PC-9 (cell line): ENCODE measurements around the gene EEF2K. TPM values are rescaled to one million over a fixed set of nuclear protein-coding genes. Genes with fewer than 3 reads are reported as not detected.
A peak's percentile ranks its signal among the peaks of the same experiment; 100 is the strongest.

Experiments
- BruUV-seq: library from RNA; stranded (reverse); fragments of 400-500 nt; replicated peaks from 2 replicates; lab custom pipeline; 2021; lab: Mats Ljungman, UMichigan
- CTCF ChIA-PET: fragments of 300-600 bp; sonication (Branson Sonifier 250); formaldehyde crosslinking; loops from one replicate; lab custom pipeline; 2022; ENCODE audit warnings: antibody characterized with exemption; lab: Charles Lee
- POLR2A ChIA-PET: fragments of 300-600 bp; sonication (Branson Sonifier 250); formaldehyde crosslinking; loops from one replicate; lab custom pipeline; 2022; ENCODE audit warnings: antibody characterized with exemption; ENCODE audit not compliant: unreplicated experiment; lab: Charles Lee
- DNase-seq, 2 experiments: peaks; one replicate each; pipeline versions ENCODE4 v3.0.0 to v3.0.0-alpha.2; 2015 to 2022; ENCODE audit warnings: mixed read lengths in 1 of 2
- H2AFZ ChIP-seq: fragments of 200-600 bp; sonication (generic); 2 replicates; pipeline ENCODE4 v1.8.1; 2017; ENCODE audit warnings: antibody characterized with exemption
- H3F3A ChIP-seq: fragments of 200-600 bp; sonication (generic); 2 replicates; pipeline ENCODE4 v1.8.1; 2017; ENCODE audit warnings: antibody characterized with exemption, mild to moderate bottlenecking, low read depth; ENCODE audit not compliant: insufficient read depth
- H3K27ac ChIP-seq: fragments of 200-600 bp; sonication (generic); 2 replicates; pipeline ENCODE4 v1.6.1; 2016; ENCODE audit warnings: mixed run types
- H3K27me3 ChIP-seq: fragments of 200-600 bp; sonication (generic); 2 replicates; pipeline ENCODE4 v1.6.1; 2016; ENCODE audit warnings: low read depth, mixed run types; ENCODE audit not compliant: insufficient read depth
- H3K36me3 ChIP-seq: fragments of 200-600 bp; sonication (generic); 2 replicates; pipeline ENCODE4 v1.6.1; 2016; ENCODE audit warnings: low read depth, mixed run types
- H3K4me1 ChIP-seq: fragments of 200-600 bp; sonication (generic); replicated peaks from 2 replicates; pipeline ENCODE4 v1.6.1; 2016; ENCODE audit warnings: mixed run types; ENCODE audit not compliant: insufficient read depth
- H3K4me2 ChIP-seq: fragments of 200-600 bp; sonication (generic); 2 replicates; pipeline ENCODE4 v1.6.1; 2017; ENCODE audit warnings: mixed run types
- H3K4me3 ChIP-seq: fragments of 200-600 bp; sonication (generic); 2 replicates; pipeline ENCODE4 v1.6.1; 2016; ENCODE audit warnings: mixed run types
- H3K79me2 ChIP-seq: fragments of 200-600 bp; sonication (generic); 2 replicates; pipeline ENCODE4 v1.6.1; 2017; ENCODE audit warnings: low read depth, mixed run types
- H3K9me2 ChIP-seq: fragments of 200-600 bp; sonication (generic); 2 replicates; pipeline ENCODE4 v1.8.1; 2017; ENCODE audit warnings: mild to moderate bottlenecking; ENCODE audit not compliant: insufficient read depth
- H3K9me3 ChIP-seq: fragments of 200-600 bp; sonication (generic); 2 replicates; pipeline ENCODE4 v1.8.1; 2016; ENCODE audit warnings: low read depth; ENCODE audit not compliant: insufficient read depth
- H4K20me1 ChIP-seq: fragments of 200-600 bp; sonication (generic); 2 replicates; pipeline ENCODE4 v1.8.1; 2017; ENCODE audit not compliant: insufficient read depth
- EZH2 ChIP-seq: fragments of 200-600 bp; sonication (generic); IDR thresholded peaks from 2 replicates; pipeline ENCODE4 v1.8.0; 2017; ENCODE audit warnings: antibody characterized with exemption, low read depth
- intact Hi-C: fragments of 100-400 bp; cut with micrococcal nuclease; formaldehyde crosslinking; loops from one replicate; pipeline ENCODE4 v1.10.0; 2022; ENCODE audit not compliant: unreplicated experiment
- total RNA-seq: library from RNA; stranded (reverse); gene quantifications from 2 replicates; pipeline ENCODE4 v1.2.3, GENCODE V29; 2021
- TF ChIP-seq, protein P1 (sequence below): fragments of 200-600 bp; sonication (generic); conservative IDR thresholded peaks from 2 replicates; pipeline ENCODE4 v1.6.1; 2017; ENCODE audit warnings: mixed run types, antibody characterized with exemption, mild to moderate bottlenecking, moderate library complexity

EEF2K gene
- total RNA-seq, 1 experiment from 2014 or later, result 29.8 TPM

GRCh38 chr16:22207715-22208360 lies 1.8 kb downstream of the EEF2K start:
- DNase-seq, result no peak
- peak overlapping the region; percentile 74; the same call in 1 of the 2 replicates for H3K4me3 ChIP-seq
- BruUV-seq, result TSS peak; percentile 21
- peaks cover 13% of the 10 kb centered on the region; the same call in 1 of the 2 replicates for H3F3A ChIP-seq
- CTCF ChIA-PET, result interaction anchor here (1.0 kb wide), 1 partner anchor 92 kb away, joined by 3 read pairs; no protein-coding TSS in a partner anchor
- no peaks in the 10 kb centered on the region for H3K9me3 ChIP-seq
- TF ChIP-seq, protein P1, sequence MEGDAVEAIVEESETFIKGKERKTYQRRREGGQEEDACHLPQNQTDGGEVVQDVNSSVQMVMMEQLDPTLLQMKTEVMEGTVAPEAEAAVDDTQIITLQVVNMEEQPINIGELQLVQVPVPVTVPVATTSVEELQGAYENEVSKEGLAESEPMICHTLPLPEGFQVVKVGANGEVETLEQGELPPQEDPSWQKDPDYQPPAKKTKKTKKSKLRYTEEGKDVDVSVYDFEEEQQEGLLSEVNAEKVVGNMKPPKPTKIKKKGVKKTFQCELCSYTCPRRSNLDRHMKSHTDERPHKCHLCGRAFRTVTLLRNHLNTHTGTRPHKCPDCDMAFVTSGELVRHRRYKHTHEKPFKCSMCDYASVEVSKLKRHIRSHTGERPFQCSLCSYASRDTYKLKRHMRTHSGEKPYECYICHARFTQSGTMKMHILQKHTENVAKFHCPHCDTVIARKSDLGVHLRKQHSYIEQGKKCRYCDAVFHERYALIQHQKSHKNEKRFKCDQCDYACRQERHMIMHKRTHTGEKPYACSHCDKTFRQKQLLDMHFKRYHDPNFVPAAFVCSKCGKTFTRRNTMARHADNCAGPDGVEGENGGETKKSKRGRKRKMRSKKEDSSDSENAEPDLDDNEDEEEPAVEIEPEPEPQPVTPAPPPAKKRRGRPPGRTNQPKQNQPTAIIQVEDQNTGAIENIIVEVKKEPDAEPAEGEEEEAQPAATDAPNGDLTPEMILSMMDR, result no peak
- no peak for TF ChIP-seq EZH2
- H2AFZ ChIP-seq, result no peak overlapping the region
- no peaks in the 10 kb centered on the region for H3K9me2 ChIP-seq
- intact Hi-C loops, result no loop called here
- no peaks in the 10 kb centered on the region for H3K27me3 ChIP-seq
- H3K79me2 ChIP-seq, result peaks cover 43% of the 10 kb centered on the region
- POLR2A ChIA-PET, result interaction anchor here (0.6 to 0.7 kb wide), 3 partner anchors 11 to 608 kb away, joined by 3 to 4 read pairs (median 3); partner anchors contain the start of gene METTL9
- no peaks in the 10 kb centered on the region for H3K36me3 ChIP-seq
- peaks cover 11% of the 10 kb centered on the region; the same call in 1 of the 2 replicates for H4K20me1 ChIP-seq
- H3K4me1 ChIP-seq, result peaks cover 20% of the 10 kb centered on the region
- H3K27ac ChIP-seq, result no peak overlapping the region
- H3K4me2 ChIP-seq, result peak overlapping the region; percentile 89

DNA sequence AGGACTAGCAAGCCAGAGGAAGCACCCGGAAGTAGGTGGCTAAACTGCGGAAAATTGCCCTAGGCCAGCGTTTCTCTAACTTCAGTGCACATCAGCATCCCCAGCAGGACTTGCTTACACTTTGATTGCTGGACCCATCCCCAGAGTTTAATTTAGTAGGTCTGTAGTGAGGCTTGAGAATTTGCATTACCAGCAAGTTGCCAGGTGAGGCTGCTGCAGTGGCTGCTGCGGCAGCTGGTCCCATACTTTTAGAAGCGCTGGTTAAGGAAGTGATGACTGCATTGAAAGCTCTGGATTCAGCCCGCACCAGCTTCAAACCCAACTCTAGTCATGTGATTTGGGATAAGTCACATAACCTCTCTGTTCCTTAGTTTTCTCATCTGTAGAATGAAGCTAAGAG lies 4.2 kb downstream of the EEF2K start:
- Histone ChIP-seq H3K9me2 (no peaks in the 10 kb centered on the region), H3K4me3 (no peak overlapping the region), H4K20me1 (peaks cover 11% of the 10 kb centered on the region; the same call in 1 of the 2 replicates), H3K27me3 (no peaks in the 10 kb centered on the region), H3K4me1 (peaks cover 17% of the 10 kb centered on the region), H3K4me2 (no peak overlapping the region), H3K9me3 (no peaks in the 10 kb centered on the region), H3K79me2 (peaks cover 43% of the 10 kb centered on the region), H3F3A (peaks cover 6% of the 10 kb centered on the region; the same call in 1 of the 2 replicates), H2AFZ (no peak overlapping the region), H3K27ac (no peak overlapping the region), H3K36me3 (no peaks in the 10 kb centered on the region)
- CTCF ChIA-PET, result no interaction called here
- intact Hi-C loops, result no loop called here
- POLR2A ChIA-PET, result no interaction called here
- TF ChIP-seq, protein P1, result no peak
- no peak for TF ChIP-seq EZH2
- BruUV-seq, result no TSS peak
- no peak for DNase-seq

GRCh38 chr16:22210854-22211253 lies 4.8 kb downstream of the EEF2K start:
- ChIA-PET POLR2A (interaction anchor here (0.6 kb wide), 1 partner anchor 1042 kb away, joined by 3 read pairs; no protein-coding TSS in a partner anchor), CTCF (no interaction called here)
- H3K9me3 ChIP-seq, result no peaks in the 10 kb centered on the region
- peaks cover 43% of the 10 kb centered on the region for H3K79me2 ChIP-seq
- no peak overlapping the region for H3K4me3 ChIP-seq
- H3K4me1 ChIP-seq, result peaks cover 12% of the 10 kb centered on the region
- no peak for DNase-seq
- H3K9me2 ChIP-seq, result no peaks in the 10 kb centered on the region
- BruUV-seq, result no TSS peak
- no peaks in the 10 kb centered on the region for H3K27me3 ChIP-seq
- H3F3A ChIP-seq, result 0 out of 2 replicates have a peak, but pooled peaks cover under 1% of the 10 kb centered on the region
- no peak overlapping the region for H3K4me2 ChIP-seq
- H3K36me3 ChIP-seq, result no peaks in the 10 kb centered on the region
- H3K27ac ChIP-seq, result no peak overlapping the region
- intact Hi-C loops, result no loop called here
- H4K20me1 ChIP-seq, result peaks cover 11% of the 10 kb centered on the region; the same call in 1 of the 2 replicates
- no peak overlapping the region for H2AFZ ChIP-seq
- no peak for TF ChIP-seq EZH2
- TF ChIP-seq, protein P1, result no peak
